Astrocyte (in vitro differentiated cells and primary cell): Measurements from ENCODE around the gene SEMA3B. TPM values are rescaled to one million over a fixed set of nuclear protein-coding genes. Genes with fewer than 3 reads are reported as not detected.

Experiments
- DNase-seq: peaks from one replicate; pipeline ENCODE4 v3.0.0-alpha.2; 2010; ENCODE audit warnings: low read depth
- FAIRE-seq: peaks from 2 replicates; lab custom pipeline; 2011; peaks lifted over from hg19 to GRCh38; lab: Jason Lieb, UNC
- H2AFZ ChIP-seq: 2 replicates; pipeline ENCODE4 v1.6.0; 2012; ENCODE audit warnings: low read depth, low read length, inconsistent platforms
- H3K27ac ChIP-seq: 2 replicates; pipeline ENCODE4 v1.5.1; 2011; ENCODE audit warnings: low read depth, low read length, inconsistent platforms
- H3K27me3 ChIP-seq: 2 replicates; pipeline ENCODE4 v1.6.0; 2011; ENCODE audit warnings: low read length, inconsistent platforms; ENCODE audit not compliant: insufficient read depth
- H3K36me3 ChIP-seq: 2 replicates; pipeline ENCODE4 v1.5.1; 2011; ENCODE audit warnings: low read length, inconsistent platforms; ENCODE audit not compliant: insufficient read depth
- H3K4me1 ChIP-seq: 2 replicates; pipeline ENCODE4 v1.5.1; 2011; ENCODE audit warnings: low read length, inconsistent platforms; ENCODE audit not compliant: insufficient read depth
- H3K4me2 ChIP-seq: 2 replicates; pipeline ENCODE4 v1.6.0; 2012; ENCODE audit warnings: low read length, inconsistent platforms
- H3K4me3 ChIP-seq: 2 replicates; pipeline ENCODE4 v1.5.1; 2011; ENCODE audit warnings: low read depth, mild to moderate bottlenecking, low read length, inconsistent platforms; ENCODE audit not compliant: insufficient read depth
- H3K79me2 ChIP-seq: 2 replicates; pipeline ENCODE4 v1.6.0; 2012; ENCODE audit warnings: mild to moderate bottlenecking, low read length, inconsistent platforms; ENCODE audit not compliant: insufficient read depth
- H3K9ac ChIP-seq: 2 replicates; pipeline ENCODE4 v1.6.0; 2012; ENCODE audit warnings: mild to moderate bottlenecking, low read length, inconsistent platforms
- H3K9me3 ChIP-seq: 2 replicates; pipeline ENCODE4 v1.5.1; 2012; ENCODE audit warnings: low read depth, mild to moderate bottlenecking, low read length, inconsistent platforms; ENCODE audit not compliant: insufficient read depth
- H4K20me1 ChIP-seq: 2 replicates; pipeline ENCODE4 v1.6.0; 2012; ENCODE audit warnings: low read length, inconsistent platforms; ENCODE audit not compliant: insufficient read depth
- H3K27ac Mint-ChIP-seq: one replicate; pipeline ENCODE4 v1.8.0; 2021; ENCODE audit warnings: mild to moderate bottlenecking, mixed read lengths; ENCODE audit not compliant: unreplicated experiment
- H3K27me3 Mint-ChIP-seq: one replicate; pipeline ENCODE4 v1.8.0; 2021; ENCODE audit warnings: low read depth, mixed read lengths; ENCODE audit not compliant: unreplicated experiment
- H3K36me3 Mint-ChIP-seq: one replicate; pipeline ENCODE4 v1.8.0; 2021; ENCODE audit warnings: low read depth, mixed read lengths; ENCODE audit not compliant: unreplicated experiment
- H3K4me1 Mint-ChIP-seq: one replicate; pipeline ENCODE4 v1.8.0; 2021; ENCODE audit warnings: low read depth, mixed read lengths; ENCODE audit not compliant: unreplicated experiment
- H3K4me3 Mint-ChIP-seq: one replicate; pipeline ENCODE4 v1.8.0; 2021; ENCODE audit warnings: mild to moderate bottlenecking, moderate library complexity, mixed read lengths; ENCODE audit not compliant: unreplicated experiment
- H3K9me3 Mint-ChIP-seq: one replicate; pipeline ENCODE4 v1.8.0; 2021; ENCODE audit warnings: mild to moderate bottlenecking, mixed read lengths; ENCODE audit not compliant: unreplicated experiment
- CTCF ChIP-seq: IDR thresholded peaks from 2 replicates; pipeline ENCODE4 v1.5.1; 2011; ENCODE audit warnings: low read depth, mild to moderate bottlenecking, inconsistent platforms, low read length, moderate library complexity; ENCODE audit not compliant: insufficient read depth
- EZH2 ChIP-seq: IDR thresholded peaks from 2 replicates; pipeline ENCODE4 v1.6.1; 2012; ENCODE audit warnings: mild to moderate bottlenecking, low read length, inconsistent platforms; ENCODE audit not compliant: insufficient read depth
- total RNA-seq: library from RNA; stranded (reverse); gene quantifications from 2 replicates; pipeline ENCODE4 v1.2.1, GENCODE V29; 2021

Gene SEMA3B
- total RNA-seq, 1 donor from 2014 or later, result 5.9 TPM

DNA sequence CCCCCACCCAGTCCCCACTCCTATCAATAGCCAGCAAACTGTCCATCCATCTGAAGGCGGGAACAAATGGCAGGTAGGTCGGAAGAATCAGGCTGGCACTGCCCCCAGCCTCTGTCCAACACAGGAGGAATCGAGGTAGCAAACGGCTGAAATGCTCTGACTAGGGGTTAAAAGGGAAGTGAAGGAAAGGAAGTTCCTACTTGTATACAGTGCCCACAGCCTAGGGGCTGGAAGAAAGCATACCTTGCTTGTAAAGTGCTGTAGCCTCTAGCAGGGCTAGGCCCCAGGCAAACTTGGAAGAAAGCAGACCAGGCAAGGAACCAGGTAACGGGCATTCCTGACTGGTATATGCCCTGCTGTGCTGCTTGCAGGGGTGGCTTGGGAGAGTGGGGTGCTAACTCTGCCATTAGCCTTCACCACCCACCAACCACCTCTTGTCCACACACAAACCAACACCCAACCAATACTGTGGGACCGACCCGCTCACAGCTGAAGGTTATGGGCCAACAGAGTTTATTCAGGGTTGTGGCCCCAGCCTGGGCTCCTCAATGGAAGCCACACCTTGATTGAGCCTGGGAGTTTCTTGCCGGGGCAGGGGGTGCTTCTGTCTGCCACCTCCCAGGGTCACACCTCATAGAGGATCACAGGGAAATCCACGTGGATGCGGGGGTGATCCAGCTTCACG, 56.7 kb downstream of the SEMA3B start:
- no peak overlapping the region for H3K4me2 ChIP-seq
- Mint-ChIP-seq H3K4me1 (peaks cover 14% of the 10 kb centered on the region), H3K36me3 (peaks cover 5% of the 10 kb centered on the region), H3K27ac (peak overlapping the region; percentile 34), H3K9me3 (no peaks in the 10 kb centered on the region), H3K27me3 (no peaks in the 10 kb centered on the region), H3K4me3 (no peak overlapping the region)
- no peaks in the 10 kb centered on the region for H3K27me3 ChIP-seq
- H3K9me3 ChIP-seq, result no peaks in the 10 kb centered on the region
- no peak overlapping the region for H3K4me3 ChIP-seq
- H2AFZ ChIP-seq, result no peak overlapping the region
- no peak for TF ChIP-seq CTCF
- TF ChIP-seq EZH2, result no peak
- H3K9ac ChIP-seq, result no peak overlapping the region
- FAIRE-seq (no peak), DNase-seq (no peak)
- peaks cover 36% of the 10 kb centered on the region for H3K79me2 ChIP-seq
- peaks cover 21% of the 10 kb centered on the region for H3K4me1 ChIP-seq
- no peak overlapping the region for H3K27ac ChIP-seq
- H4K20me1 ChIP-seq, result peaks cover 14% of the 10 kb centered on the region
- H3K36me3 ChIP-seq, result peaks cover 18% of the 10 kb centered on the region

DNA sequence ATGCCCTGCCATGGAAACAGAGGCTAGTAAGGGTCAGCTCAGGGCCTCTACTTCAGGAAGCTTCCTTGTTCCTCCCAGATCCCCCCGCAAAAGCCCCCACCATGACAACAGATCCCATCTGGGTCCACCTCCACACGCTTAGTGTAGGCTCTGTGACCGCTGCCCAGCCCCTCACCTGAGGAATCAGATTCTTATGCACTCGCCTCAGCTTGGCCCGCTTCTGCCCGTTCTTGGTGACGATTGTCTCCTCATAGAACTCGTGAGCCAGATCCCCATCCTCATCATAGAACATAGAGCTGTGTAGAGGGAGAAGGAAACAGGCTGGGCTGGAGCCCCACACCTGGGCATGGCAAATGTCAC, 57.2 kb downstream of the SEMA3B start:
- H3K9ac ChIP-seq, result no peak overlapping the region
- peaks cover 36% of the 10 kb centered on the region for H3K79me2 ChIP-seq
- peak overlapping the region; percentile 94 for H3K4me3 Mint-ChIP-seq
- H3K4me3 ChIP-seq, result no peak overlapping the region
- H3K27me3 Mint-ChIP-seq, result no peaks in the 10 kb centered on the region
- H4K20me1 ChIP-seq, result peaks cover 18% of the 10 kb centered on the region
- no peak for DNase-seq
- peaks cover 14% of the 10 kb centered on the region for H3K4me1 Mint-ChIP-seq
- no peaks in the 10 kb centered on the region for H3K9me3 ChIP-seq
- FAIRE-seq, result no peak
- TF ChIP-seq EZH2 (no peak), CTCF (no peak)
- H2AFZ ChIP-seq, result no peak overlapping the region
- H3K36me3 Mint-ChIP-seq, result peaks cover 10% of the 10 kb centered on the region
- no peaks in the 10 kb centered on the region for H3K9me3 Mint-ChIP-seq
- H3K27me3 ChIP-seq, result no peaks in the 10 kb centered on the region
- H3K4me1 ChIP-seq, result peaks cover 20% of the 10 kb centered on the region
- peak overlapping the region; percentile 34 for H3K27ac Mint-ChIP-seq
- no peak overlapping the region for H3K4me2 ChIP-seq
- H3K36me3 ChIP-seq, result peaks cover 23% of the 10 kb centered on the region
- no peak overlapping the region for H3K27ac ChIP-seq

GRCh38 chr3:50327129-50327528, 58.2 kb downstream of the SEMA3B start:
- Histone ChIP-seq H3K9ac (peak overlapping the region; percentile 95), H3K27me3 (no peaks in the 10 kb centered on the region), H3K4me1 (peaks cover 16% of the 10 kb centered on the region), H4K20me1 (peaks cover 27% of the 10 kb centered on the region), H3K9me3 (no peaks in the 10 kb centered on the region), H3K27ac (peak overlapping the region; percentile 47), H3K79me2 (peaks cover 46% of the 10 kb centered on the region), H3K4me3 (peak overlapping the region; percentile 86), H2AFZ (no peak overlapping the region), H3K4me2 (peak overlapping the region; percentile 99), H3K36me3 (peaks cover 33% of the 10 kb centered on the region)
- Mint-ChIP-seq H3K4me3 (peak overlapping the region; percentile 94), H3K36me3 (peaks cover 10% of the 10 kb centered on the region), H3K4me1 (peaks cover 14% of the 10 kb centered on the region), H3K9me3 (no peaks in the 10 kb centered on the region), H3K27me3 (no peaks in the 10 kb centered on the region), H3K27ac (peak overlapping the region; percentile 89)
- FAIRE-seq (no peak), DNase-seq (no peak)
- TF ChIP-seq CTCF (no peak), EZH2 (no peak)
